GM19043 (cell line): ENCODE data around the gene SOD3.

Experiments
- ATAC-seq: cut with Tn5 transposase; IDR thresholded peaks from one replicate; pipeline ENCODE4 v1.9.1; 2021; ENCODE audit warnings: low read depth; ENCODE audit not compliant: unreplicated experiment

Gene SOD3

GRCh38 chr4:24840826-24841543 lies 45.6 kb downstream of the SOD3 start:
- no peak for ATAC-seq

GRCh38 chr4:24842356-24842755 lies 47.0 kb downstream of the SOD3 start:
- ATAC-seq, result no peak

- no peak for ATAC-seq
Observed at GRCh38 chr4:24843096-24843495, 47.7 kb downstream of the SOD3 start.

GRCh38 chr4:24845132-24845531 lies 49.8 kb downstream of the SOD3 start:
- ATAC-seq, result no peak

- ATAC-seq, result no peak
Observed at GRCh38 chr4:24845902-24846301, 50.5 kb downstream of the SOD3 start.

GRCh38 chr4:24846716-24847115 lies 51.3 kb downstream of the SOD3 start:
- ATAC-seq, result no peak

- ATAC-seq, result no peak
Observed at GRCh38 chr4:24849351-24849750, 54.0 kb downstream of the SOD3 start.

- no peak for ATAC-seq
Observed at GRCh38 chr4:24849756-24850155, 54.4 kb downstream of the SOD3 start.
